Ovary (tissue), 9 donors: ENCODE data around the gene ANKRD53. TPM values are rescaled to one million over a fixed set of nuclear protein-coding genes. Genes with fewer than 3 reads are reported as not detected.
"Not testable (repeated sequence)": the region's sequence is repeated elsewhere in the genome, so short reads cannot be mapped to it uniquely, and the experiment has no call there.

Experiments
- DNase-seq, 5 donors: peaks; one replicate each; pipeline ENCODE4 v3.0.0-alpha.2; 2019 to 2020
- H3K27ac ChIP-seq, 2 donors: fragments of 200-600 bp; one replicate each; pipeline versions ENCODE4 v1.5.1 to v1.8.0; 2019 to 2022
- H3K27me3 ChIP-seq: fragments of 200-600 bp; one replicate; pipeline ENCODE4 v1.8.0; 2022
- H3K36me3 ChIP-seq: fragments of 200-600 bp; sonication (generic); one replicate; pipeline ENCODE4 v1.5.1; 2019
- H3K4me1 ChIP-seq: one replicate; pipeline ENCODE4 v1.8.1; 2013; ENCODE audit warnings: mild to moderate bottlenecking, moderate library complexity; ENCODE audit not compliant: insufficient read depth
- H3K4me3 ChIP-seq: fragments of 200-600 bp; sonication (generic); one replicate; pipeline ENCODE4 v1.5.1; 2017
- H3K9me3 ChIP-seq, 2 donors: fragments of 200-600 bp in 1 of 2; sonication (generic) in 1 of 2; one replicate each; pipeline versions ENCODE4 v1.5.1 to v1.8.1; 2013 to 2019; ENCODE audit warnings: mild to moderate bottlenecking in 1 of 2, moderate library complexity in 1 of 2
- CTCF ChIP-seq, 3 donors: fragments of 450-650 bp in 2 of 3; fragments of 200-600 bp in 1 of 3; IDR thresholded peaks; one replicate each; pipeline versions ENCODE4 v1.5.1 to v1.8.0; 2016 to 2022; ENCODE audit warnings: antibody characterized with exemption in 3 of 3, mild to moderate bottlenecking in 1 of 3
- EP300 ChIP-seq: sonication (generic); formaldehyde crosslinking; IDR thresholded peaks from one replicate; pipeline ENCODE4 v1.6.1; 2017; ENCODE audit warnings: antibody characterized with exemption
- POLR2A ChIP-seq: fragments of 450-650 bp; IDR thresholded peaks from one replicate; pipeline ENCODE4 v1.6.1; 2017; ENCODE audit warnings: antibody characterized with exemption, mild to moderate bottlenecking, moderate library complexity
- WGBS, 3 donors: extraction: QIAGEN DNeasy Blood & Tissue Kit in 1 of 3; methylation state at CpG; one replicate each; pipeline versions ENCODE4 v1.1.5 to v1.1.7; 2013 to 2017; 5-methylcytosine and 5-hydroxymethylcytosine counted together
- intact Hi-C, 4 donors: fragments of 100-400 bp; cut with DNase I; formaldehyde crosslinking; loops; one replicate each; pipeline versions ENCODE4 v1.11.0 to v1.15.1; 2022 to 2023
- polyA plus RNA-seq, 2 donors: library from polyadenylated mRNA; stranded (reverse); fragments of 200-250 nt in 1 of 2; fragments of 350-450 nt in 1 of 2; fragmentation: Illumina TruSeq in 1 of 2; extraction: RNeasy Lipid Tissue Mini Kit (QIAGEN cat#74804) in 1 of 2; gene quantifications; one replicate each; pipeline ENCODE4 v1.2.3, GENCODE V29; 2013 to 2014
- total RNA-seq, 7 donors: library from RNA; depleted of rRNA in 2 of 7; stranded (reverse); fragments of >200 nt in 2 of 7; fragmentation: NEBNext Ultra II Directional in 3 of 7; extraction: Animal tissue kit (Norgen Biotek cat#: 25700) in 3 of 7; gene quantifications; one replicate each; pipeline versions ENCODE4 v1.1.0 to v1.2.4, GENCODE V29; 2016 to 2023
- donor health status: DM: no; HTN: no; CAD: no; lungs with moderate emphysema.
- donor health status: DM: no; HTN: no; CAD: no.
- donor health status: Bipolar disorder and iron deficiency.
- donor health status: DM: yes; HTN: yes; CAD: no.
- donor health status: DM: no; HTN: no; CAD: no.
- donor health status: DM: yes; HTN: yes; CAD: no.

Gene ANKRD53
- total and polyA plus RNA-seq, 9 donors, result 2.0 to 8.3 (median 3.9) TPM

GRCh38 chr2:71006955-71007799 lies 28.7 kb downstream of the ANKRD53 start:
- 71 to 80% (median 75%) methylated on average over 5 of the region's 5 CpGs for WGBS, 3 donors
- Histone ChIP-seq H3K27me3 (no peaks in the 10 kb centered on the region), H3K4me3 (no peak overlapping the region), H3K4me1 (no peaks in the 10 kb centered on the region), H3K9me3 (no peaks in the 10 kb centered on the region), H3K27ac (no peak overlapping the region), H3K36me3 (no peaks in the 10 kb centered on the region)
- intact Hi-C loops, result no loop called here
- DNase-seq, result no peak
- TF ChIP-seq POLR2A, result no peak

GRCh38 chr2:71008342-71008741 lies 29.9 kb downstream of the ANKRD53 start:
- 81 to 88% (median 82%) methylated on average over 13 of the region's 13 CpGs for WGBS, 3 donors
- Histone ChIP-seq H3K9me3 (no peaks in the 10 kb centered on the region), H3K27ac (no peak overlapping the region), H3K4me3 (no peak overlapping the region), H3K27me3 (no peaks in the 10 kb centered on the region), H3K36me3 (no peaks in the 10 kb centered on the region), H3K4me1 (no peaks in the 10 kb centered on the region)
- DNase-seq, result no peak
- no peak for TF ChIP-seq CTCF (IDR thresholded peaks at IDR 0.05)
- TF ChIP-seq POLR2A, result no peak
- no peak for TF ChIP-seq EP300
- intact Hi-C loops, result no loop called here

DNA sequence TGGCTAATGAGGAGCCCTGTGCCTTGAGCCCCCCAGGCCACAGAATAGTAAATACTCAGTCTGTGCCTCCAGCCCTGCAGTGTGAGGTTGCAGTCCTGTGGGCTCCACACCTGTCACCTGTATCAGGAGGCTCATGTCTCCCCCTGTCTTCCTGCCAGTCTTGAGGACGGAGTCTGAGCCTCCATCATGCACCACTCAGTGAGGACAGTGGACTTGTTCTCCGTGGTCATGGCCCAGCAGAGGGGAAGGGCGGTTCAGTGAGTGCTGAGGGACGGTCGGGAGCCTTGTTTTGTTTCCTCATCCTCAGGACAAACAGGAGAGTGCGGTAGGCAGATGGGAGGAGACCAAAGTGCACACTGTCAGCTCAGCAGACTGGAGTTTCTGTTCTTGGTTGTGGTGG lies 33.4 kb downstream of the ANKRD53 start:
- H3K4me3 ChIP-seq, H3K4me1 ChIP-seq, H3K27me3 ChIP-seq, H3K27ac ChIP-seq, H3K36me3 ChIP-seq, H3K9me3 ChIP-seq, intact Hi-C loops, DNase-seq: not testable (repeated sequence)
- 18 to 38% (median 32%) methylated on average over 6 of the region's 6 CpGs for WGBS, 3 donors

DNA sequence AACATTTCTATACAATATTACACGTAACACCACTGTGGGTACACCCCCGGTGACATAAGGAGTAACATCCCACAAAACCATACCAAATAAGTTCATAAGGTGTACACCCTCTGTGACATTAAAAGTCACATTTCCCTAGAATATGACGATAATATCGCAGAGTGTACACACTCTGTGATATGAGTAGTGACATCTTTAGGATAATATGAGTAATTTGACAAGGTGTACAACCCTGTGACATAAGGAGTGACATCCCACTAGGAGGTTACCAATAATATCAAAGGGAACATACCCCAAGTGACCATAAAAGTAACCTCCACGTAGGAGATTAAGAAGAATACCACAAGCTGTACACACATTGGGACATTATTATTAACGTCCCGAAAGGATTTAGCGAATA lies 40.2 kb downstream of the ANKRD53 start:
- no peak overlapping the region for H3K4me3 ChIP-seq
- intact Hi-C loops, result no loop called here
- H3K9me3 ChIP-seq, result no peaks in the 10 kb centered on the region
- TF ChIP-seq EP300 (no peak), CTCF (IDR thresholded peaks at IDR 0.05) (no peak), POLR2A (no peak)
- WGBS, 3 donors, result 85 to 92% (median 90%) methylated on average over 8 of the region's 8 CpGs
- no peaks in the 10 kb centered on the region for H3K4me1 ChIP-seq
- no peak overlapping the region for H3K27ac ChIP-seq
- no peaks in the 10 kb centered on the region for H3K36me3 ChIP-seq
- no peaks in the 10 kb centered on the region for H3K27me3 ChIP-seq
- DNase-seq, result no peak

- 90 to 95% (median 93%) methylated on average over 6 of the region's 6 CpGs for WGBS, 3 donors
- H3K4me1 ChIP-seq, intact Hi-C loops, H3K27me3 ChIP-seq, DNase-seq, H3K27ac ChIP-seq, H3K4me3 ChIP-seq, H3K36me3 ChIP-seq, H3K9me3 ChIP-seq: not testable (repeated sequence)
These were observed 41.6 kb downstream of the ANKRD53 start for GRCh38 chr2:71019989-71020388.

- H3K27me3 ChIP-seq, intact Hi-C loops, DNase-seq, H3K4me1 ChIP-seq, H3K27ac ChIP-seq, H3K4me3 ChIP-seq, H3K9me3 ChIP-seq, H3K36me3 ChIP-seq: not testable (repeated sequence)
- WGBS, 3 donors, result 72 to 77% (median 76%) methylated on average over 14 of the region's 14 CpGs
These were observed 43.0 kb downstream of the ANKRD53 start for GRCh38 chr2:71021394-71021793.

- H3K4me1 ChIP-seq, H3K4me3 ChIP-seq, H3K36me3 ChIP-seq, H3K27me3 ChIP-seq, H3K27ac ChIP-seq, DNase-seq, intact Hi-C loops, H3K9me3 ChIP-seq: not testable (repeated sequence)
- WGBS, 3 donors, result 68 to 73% (median 72%) methylated on average over 15 of the region's 15 CpGs
These were observed 45.3 kb downstream of the ANKRD53 start for GRCh38 chr2:71023553-71024243.
